WTC11 (cell line): Measurements from ENCODE around the gene EPB41L4B. TPM values are rescaled to one million over a fixed set of nuclear protein-coding genes. Genes with fewer than 3 reads are reported as not detected.
A peak's percentile ranks its signal among the peaks of the same experiment; 100 is the strongest.
"Not testable (repeated sequence)": the region's sequence is repeated elsewhere in the genome, so short reads cannot be mapped to it uniquely, and the experiment has no call there.

Experiments used
- ATAC-seq: fragments of 200-7000 bp; cut with Tn5 transposase; 2 replicates; pipeline ENCODE4 v1.10.0; 2021; ENCODE audit warnings: mild to moderate bottlenecking, moderate library complexity
- CTCF ChIA-PET: fragments of 300-600 bp; sonication (Branson Sonifier 250); formaldehyde crosslinking; loops from one replicate; lab custom pipeline; 2021; ENCODE audit warnings: antibody characterized with exemption; lab: Charles Lee
- POLR2A ChIA-PET: fragments of 350-600 bp; sonication (Branson Sonifier 250); formaldehyde crosslinking; loops from one replicate; lab custom pipeline; 2021; ENCODE audit warnings: antibody characterized with exemption; lab: Charles Lee
- DNase-seq: peaks from one replicate; pipeline ENCODE4 v3.0.0; 2021; ENCODE audit warnings: low spot score
- H3K27ac Mint-ChIP-seq: 2 replicates; pipeline ENCODE4 v1.8.0; 2021; ENCODE audit warnings: mixed read lengths
- H3K27me3 Mint-ChIP-seq: 2 replicates; pipeline ENCODE4 v1.8.0; 2021; ENCODE audit warnings: low read depth, mild to moderate bottlenecking, moderate library complexity, mixed read lengths
- H3K36me3 Mint-ChIP-seq: 2 replicates; pipeline ENCODE4 v1.8.0; 2021; ENCODE audit warnings: mixed read lengths
- H3K4me1 Mint-ChIP-seq: 2 replicates; pipeline ENCODE4 v1.8.0; 2022; ENCODE audit warnings: mixed read lengths
- H3K4me3 Mint-ChIP-seq: 2 replicates; pipeline ENCODE4 v1.8.0; 2021; ENCODE audit warnings: mild to moderate bottlenecking, moderate library complexity, mixed read lengths
- H3K9me3 Mint-ChIP-seq: 2 replicates; pipeline ENCODE4 v1.8.0; 2021; ENCODE audit warnings: mixed read lengths
- AR ChIP-seq: fragments of 250-450 bp; sonication (Bioruptor Pico); IDR thresholded peaks from 2 replicates; pipeline ENCODE4 v1.9.0; 2021; ENCODE audit warnings: mild to moderate bottlenecking
- ATF6 ChIP-seq: sonication (generic); formaldehyde crosslinking; IDR thresholded peaks from 2 replicates; pipeline ENCODE4 v1.8.1; 2023; ENCODE audit warnings: mild to moderate bottlenecking, missing genetic modification reagents
- CBFB ChIP-seq: sonication (generic); formaldehyde crosslinking; IDR thresholded peaks from 2 replicates; pipeline ENCODE4 v1.8.1; 2022; ENCODE audit warnings: mild to moderate bottlenecking, low read depth, missing genetic modification reagents
- CDX4 ChIP-seq: fragments of 250-450 bp; sonication (Bioruptor Pico); IDR thresholded peaks from 2 replicates; pipeline ENCODE4 v1.9.0; 2021; ENCODE audit warnings: moderate library complexity, mild to moderate bottlenecking, inconsistent platforms, borderline replicate concordance
- CREB1 ChIP-seq: sonication (generic); formaldehyde crosslinking; IDR thresholded peaks from 2 replicates; pipeline ENCODE4 v1.8.0; 2023; ENCODE audit warnings: mild to moderate bottlenecking, missing genetic modification reagents
- CTCF ChIP-seq: fragments of 200-600 bp; IDR thresholded peaks from 2 replicates; pipeline ENCODE4 v1.8.0; 2022; ENCODE audit warnings: antibody characterized with exemption
- E2F1 ChIP-seq: sonication (generic); formaldehyde crosslinking; IDR thresholded peaks from 2 replicates; pipeline ENCODE4 v1.8.0; 2022; ENCODE audit warnings: mild to moderate bottlenecking, missing genetic modification reagents
- E2F5 ChIP-seq: sonication (generic); formaldehyde crosslinking; IDR thresholded peaks from 2 replicates; pipeline ENCODE4 v1.8.1; 2022; ENCODE audit warnings: mild to moderate bottlenecking, moderate library complexity, missing genetic modification reagents
- ERG ChIP-seq: fragments of 250-450 bp; sonication (Bioruptor Pico); IDR thresholded peaks from 2 replicates; pipeline ENCODE4 v1.8.0; 2021; ENCODE audit warnings: mild to moderate bottlenecking
- GRHL2 ChIP-seq: fragments of 250-450 bp; sonication (Bioruptor Pico); IDR thresholded peaks from 2 replicates; pipeline ENCODE4 v1.8.0; 2022; ENCODE audit warnings: mild to moderate bottlenecking, moderate library complexity; ENCODE audit not compliant: insufficient replicate concordance, severe bottlenecking
- IRF2 ChIP-seq: sonication (generic); formaldehyde crosslinking; IDR thresholded peaks from 2 replicates; pipeline ENCODE4 v1.8.0; 2022; ENCODE audit warnings: low read depth, missing genetic modification reagents, borderline replicate concordance
- MLX ChIP-seq: sonication (generic); formaldehyde crosslinking; IDR thresholded peaks from 2 replicates; pipeline ENCODE4 v1.8.1; 2023; ENCODE audit warnings: mild to moderate bottlenecking, missing genetic modification reagents, moderate library complexity
- MYBL2 ChIP-seq: sonication (generic); formaldehyde crosslinking; IDR thresholded peaks from 2 replicates; pipeline ENCODE4 v1.8.1; 2023; ENCODE audit warnings: mild to moderate bottlenecking, moderate library complexity, missing genetic modification reagents
- NFATC4 ChIP-seq: fragments of 250-450 bp; sonication (Bioruptor Pico); IDR thresholded peaks from 2 replicates; pipeline ENCODE4 v1.9.0; 2021; ENCODE audit warnings: mild to moderate bottlenecking
- NFE2L1 ChIP-seq: sonication (generic); formaldehyde crosslinking; IDR thresholded peaks from 2 replicates; pipeline ENCODE4 v1.8.1; 2023; ENCODE audit warnings: missing genetic modification reagents
- NR2C2 ChIP-seq: sonication (generic); formaldehyde crosslinking; IDR thresholded peaks from 2 replicates; pipeline ENCODE4 v1.8.0; 2022; ENCODE audit warnings: mild to moderate bottlenecking, missing genetic modification reagents
- PREB ChIP-seq: sonication (generic); formaldehyde crosslinking; IDR thresholded peaks from 2 replicates; pipeline ENCODE4 v1.8.1; 2022; ENCODE audit warnings: mild to moderate bottlenecking, missing genetic modification reagents, moderate library complexity, borderline replicate concordance
- ZNF121 ChIP-seq: sonication (generic); formaldehyde crosslinking; IDR thresholded peaks from 2 replicates; pipeline ENCODE4 v1.8.0; 2023; ENCODE audit warnings: missing genetic modification reagents
- ZNF232 ChIP-seq: sonication (generic); formaldehyde crosslinking; IDR thresholded peaks from 2 replicates; pipeline ENCODE4 v1.8.0; 2022; ENCODE audit warnings: mild to moderate bottlenecking, missing genetic modification reagents
- ZNF416 ChIP-seq: fragments of 250-450 bp; sonication (Bioruptor Pico); IDR thresholded peaks from 2 replicates; pipeline ENCODE4 v1.9.0; 2021; ENCODE audit warnings: mild to moderate bottlenecking, inconsistent platforms
- total RNA-seq: library from RNA; stranded (reverse); gene quantifications from 3 replicates; pipeline ENCODE4 v1.2.3, GENCODE V29; 2021

Gene EPB41L4B
- total RNA-seq, 1 experiment from 2014 or later = 20.0 TPM

- H3K36me3 Mint-ChIP-seq, POLR2A ChIA-PET, DNase-seq, H3K27ac Mint-ChIP-seq, ATAC-seq, CTCF ChIA-PET, H3K27me3 Mint-ChIP-seq, H3K9me3 Mint-ChIP-seq, H3K4me3 Mint-ChIP-seq: not testable (repeated sequence)
- H3K4me1 Mint-ChIP-seq = peaks cover 16% of the 10 kb centered on the region
- peak; percentile 81 for TF ChIP-seq ZNF121
These were observed 37.2 kb downstream of the EPB41L4B start for GRCh38 chr9:109283672-109284071.

GRCh38 chr9:109283012-109283411 lies 37.8 kb downstream of the EPB41L4B start:
- Mint-ChIP-seq H3K36me3 (peaks cover 11% of the 10 kb centered on the region), H3K27me3 (no peaks in the 10 kb centered on the region), H3K27ac (0 out of 2 replicates have a peak overlapping the region, but pooled peaks have one; percentile 64), H3K4me3 (no peak overlapping the region), H3K4me1 (peaks cover 14% of the 10 kb centered on the region), H3K9me3 (no peaks in the 10 kb centered on the region)
- TF ChIP-seq ZNF232 (no peak), E2F1 (CRISPR knock-in tag) (no peak), NR2C2 (CRISPR knock-in tag) (no peak), PREB (no peak), MLX (CRISPR knock-in tag) (no peak), E2F5 (no peak), ZNF416 (CRISPR knock-in tag) (no peak), CBFB (CRISPR knock-in tag) (no peak), ERG (CRISPR knock-in tag) (no peak), NFATC4 (CRISPR knock-in tag) (no peak), ATF6 (CRISPR knock-in tag) (no peak), NFE2L1 (CRISPR knock-in tag) (no peak), MYBL2 (CRISPR knock-in tag) (no peak), CTCF (no peak), CDX4 (CRISPR knock-in tag) (no peak), AR (no peak), CREB1 (CRISPR knock-in tag) (no peak), GRHL2 (CRISPR knock-in tag) (no peak), IRF2 (CRISPR knock-in tag) (no peak)
- DNase-seq (no peak), ATAC-seq (no peak)
- POLR2A ChIA-PET = no interaction called here
- CTCF ChIA-PET = no interaction called here
